HG02759 (cell line): ENCODE results near the gene PCDHB13.

ENCODE experiments used
- ATAC-seq: cut with Tn5 transposase; IDR thresholded peaks from one replicate; pipeline ENCODE4 v1.9.1; 2021; ENCODE audit warnings: mild to moderate bottlenecking, moderate library complexity; ENCODE audit not compliant: unreplicated experiment

The PCDHB13 gene

GRCh38 chr5:141260458-141261237 lies 46.9 kb downstream of the PCDHB13 start:
- ATAC-seq = no peak

GRCh38 chr5:141261238-141261546 lies 47.5 kb downstream of the PCDHB13 start:
- ATAC-seq = no peak
